NT2/D1 (cell line): ENCODE data around the gene USP6NL.

ENCODE experiments used
- YY1 ChIP-seq: IDR thresholded peaks from 2 replicates; pipeline ENCODE4 v1.6.1; 2011; ENCODE audit not compliant: insufficient read length, insufficient read depth
- ZNF274 ChIP-seq: IDR thresholded peaks from 2 replicates; pipeline ENCODE4 v1.6.1; 2011; ENCODE audit warnings: mild to moderate bottlenecking, low read depth, low read length

DNA sequence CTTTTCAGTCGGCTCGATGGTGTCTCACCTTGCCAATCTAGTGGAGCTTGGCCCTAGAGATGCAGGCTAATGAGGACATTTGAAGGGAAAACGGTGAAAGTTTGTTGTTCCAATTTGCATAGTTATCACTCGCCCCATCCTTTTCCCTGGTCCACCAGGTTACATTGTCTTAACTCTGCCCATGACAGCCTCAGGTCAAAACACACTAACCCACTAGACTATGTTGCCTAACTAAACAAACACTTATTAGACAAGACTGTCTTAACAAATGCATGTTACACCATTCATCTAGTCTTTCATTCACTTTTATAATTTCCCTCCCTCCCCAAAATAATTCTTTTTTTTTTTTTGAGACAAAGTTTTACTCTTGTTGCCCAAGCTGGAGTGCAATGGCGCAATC lies 40.7 kb downstream of the USP6NL start:
- TF ChIP-seq ZNF274, result no peak
- TF ChIP-seq YY1, result no peak
